HT1080 (cell line): ENCODE measurements around the gene HIVEP3. TPM values are rescaled to one million over a fixed set of nuclear protein-coding genes. Genes with fewer than 3 reads are reported as not detected.

Experiments
- DNase-seq: peaks from one replicate; pipeline ENCODE4 v3.0.0-alpha.2; 2015; ENCODE audit warnings: low read depth
- total RNA-seq: library from RNA; depleted of rRNA; stranded (reverse); fragments of >200 nt; shearing (Covaris generic); gene quantifications from 2 replicates; pipeline ENCODE4 v1.2.3, GENCODE V29; 2014

HIVEP3 gene
- total RNA-seq, 1 experiment from 2014 or later, result 6.2 TPM

- no peak for DNase-seq
These were observed 128.9 kb downstream of the HIVEP3 start for GRCh38 chr1:41789661-41790330.

- no peak for DNase-seq
These were observed 130.3 kb downstream of the HIVEP3 start for GRCh38 chr1:41788427-41788826.

GRCh38 chr1:41784531-41785274 is 134.0 kb downstream of the HIVEP3 start:
- no peak for DNase-seq

DNA sequence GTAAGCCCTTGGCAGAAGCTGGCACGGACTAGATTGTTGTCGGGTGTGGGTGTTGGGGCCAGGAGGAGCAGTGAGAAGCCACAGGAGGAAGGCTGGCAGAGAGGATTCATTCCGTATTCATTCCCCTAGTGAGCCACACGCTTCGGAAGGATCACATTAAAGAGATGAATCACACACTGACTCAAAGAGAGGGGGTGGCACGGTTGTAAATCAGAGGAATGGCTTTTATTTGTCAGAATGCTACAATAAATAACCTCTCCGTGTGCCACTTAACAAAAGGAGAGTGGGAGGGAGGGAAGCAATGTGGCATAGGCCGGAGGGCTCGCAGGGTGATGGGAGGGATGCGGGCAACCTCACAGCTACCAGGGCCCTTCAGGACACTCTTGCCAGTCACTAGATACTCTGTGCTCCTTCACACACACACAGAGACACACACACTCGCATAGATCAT is 135.5 kb downstream of the HIVEP3 start:
- DNase-seq, result peak; percentile 97

GRCh38 chr1:41780916-41781315 is 137.8 kb downstream of the HIVEP3 start:
- DNase-seq, result no peak

- DNase-seq, result no peak
These were observed 138.4 kb downstream of the HIVEP3 start for GRCh38 chr1:41780322-41780721.

GRCh38 chr1:41779360-41779759 is 139.4 kb downstream of the HIVEP3 start:
- no peak for DNase-seq

DNA sequence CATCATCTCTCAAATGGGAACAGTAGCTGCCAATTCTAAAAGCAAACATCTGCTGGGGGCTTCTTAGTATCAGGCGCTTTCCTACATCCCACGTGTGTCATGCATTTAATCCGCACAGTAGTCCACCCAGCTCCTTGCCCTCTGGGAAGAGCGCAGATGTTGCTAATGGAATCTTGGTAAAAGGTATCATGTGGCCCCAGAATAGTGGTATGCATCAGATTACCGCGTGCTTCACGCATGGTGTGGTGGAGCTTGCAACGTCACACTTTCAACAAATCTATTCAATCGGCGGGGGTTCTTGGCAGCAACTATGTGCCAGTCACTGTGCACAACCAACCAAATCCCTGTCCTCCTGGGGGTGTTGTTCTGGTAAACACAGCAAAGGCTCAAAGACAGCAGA is 141.0 kb downstream of the HIVEP3 start:
- no peak for DNase-seq

DNA sequence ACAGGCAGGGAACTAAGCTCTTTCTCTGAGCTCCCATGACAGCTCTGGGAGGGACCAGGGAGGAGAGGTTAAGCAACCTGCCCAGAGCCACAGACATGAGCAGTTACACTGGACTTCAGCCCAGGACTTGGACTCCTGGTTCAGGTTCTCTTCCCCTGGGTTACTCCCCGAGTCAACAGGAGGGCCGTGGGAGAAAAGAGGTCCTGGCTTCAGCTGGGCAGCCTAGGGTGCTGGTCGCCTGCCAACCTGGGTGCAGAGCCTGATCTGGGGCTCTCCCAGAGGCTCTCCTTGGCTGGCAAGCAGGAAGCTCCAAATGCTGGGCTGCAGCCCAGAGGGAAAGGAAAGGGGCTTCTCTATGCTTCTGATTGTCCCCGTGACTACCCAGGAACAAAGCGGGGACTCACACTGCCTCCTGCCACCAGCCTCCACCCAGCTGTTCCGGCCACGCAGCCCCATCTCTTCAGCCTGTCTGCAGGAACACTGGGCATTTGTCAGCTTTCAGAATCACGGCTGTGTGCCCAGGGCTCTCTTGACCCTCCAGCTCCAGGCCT is 141.8 kb downstream of the HIVEP3 start:
- no peak for DNase-seq

DNA sequence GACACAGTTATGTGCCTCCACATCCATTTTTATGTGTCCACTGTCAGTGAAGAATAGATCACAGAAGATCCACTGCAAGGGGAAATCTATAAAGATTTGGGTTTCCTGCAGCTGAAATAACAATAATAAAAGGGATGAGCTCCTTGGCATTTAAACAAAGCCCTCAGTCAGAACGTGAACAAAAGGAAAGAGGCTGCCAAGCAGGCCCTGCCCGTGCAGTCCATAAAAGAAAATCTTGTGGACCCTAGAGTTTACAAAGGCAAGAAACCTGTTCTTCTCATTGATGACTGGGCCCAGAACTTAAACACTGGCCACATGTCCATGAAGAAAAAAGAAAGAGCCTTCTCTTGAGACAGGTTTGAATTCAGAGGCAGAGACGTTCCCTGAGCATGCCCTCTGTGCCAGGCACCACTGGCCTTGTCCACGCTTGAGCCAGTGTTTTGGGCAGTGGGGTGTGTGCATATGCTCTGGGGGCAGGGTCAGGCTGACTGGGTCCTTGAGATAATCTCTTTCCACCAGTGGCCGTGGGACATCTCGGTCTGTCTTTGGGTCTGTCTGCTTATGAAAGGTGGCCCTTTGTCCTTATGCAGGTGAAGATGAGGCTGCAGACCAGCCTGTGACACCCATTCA is 142.7 kb downstream of the HIVEP3 start:
- no peak for DNase-seq

DNA sequence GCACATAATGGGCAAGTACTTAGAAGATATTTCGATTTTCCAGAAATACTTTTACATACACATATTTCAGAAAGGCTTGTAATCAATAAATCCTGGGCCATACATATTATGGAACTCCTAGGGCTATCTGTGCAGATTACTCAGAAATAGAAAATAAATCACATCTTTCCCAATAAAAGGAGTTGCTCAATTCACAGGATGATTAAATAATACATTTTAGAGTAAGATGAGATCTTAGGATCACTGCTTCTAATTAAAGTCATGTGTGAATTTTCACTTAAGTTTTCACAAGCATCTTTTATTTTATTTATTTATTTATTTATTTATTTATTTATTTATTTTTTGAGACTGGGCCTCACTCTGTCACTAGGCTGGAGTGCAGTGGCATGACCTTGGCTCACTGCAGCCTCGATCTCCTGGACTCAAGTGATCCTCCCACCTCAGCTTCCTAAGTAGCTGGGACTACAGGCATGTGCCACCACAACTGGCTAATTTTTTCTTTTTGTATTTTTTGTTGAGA is 144.2 kb downstream of the HIVEP3 start:
- DNase-seq, result no peak

GRCh38 chr1:41773842-41774241 is 144.9 kb downstream of the HIVEP3 start:
- no peak for DNase-seq

DNA sequence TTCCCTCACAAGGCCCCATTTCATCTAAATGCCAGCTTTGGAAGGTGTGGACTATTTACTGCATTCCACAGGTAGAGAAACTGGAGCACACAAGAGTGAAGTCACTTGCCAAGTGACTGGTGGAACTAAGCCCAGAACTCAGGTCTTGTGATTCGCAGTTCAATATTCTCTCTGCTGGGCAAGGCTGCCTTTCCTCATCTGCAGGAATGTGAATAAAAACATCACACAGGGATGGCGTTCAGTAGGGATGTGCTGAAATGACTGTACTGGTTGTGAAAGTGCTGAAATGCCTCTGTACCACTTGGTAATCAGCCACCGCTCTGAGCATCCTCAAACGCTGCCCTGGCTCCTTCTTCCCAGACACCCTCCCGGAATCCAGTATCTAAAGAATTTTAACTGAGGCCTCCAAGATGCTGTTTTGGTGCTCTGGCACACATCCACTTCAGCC is 145.6 kb downstream of the HIVEP3 start:
- DNase-seq, result no peak

GRCh38 chr1:41769068-41769467 is 149.7 kb downstream of the HIVEP3 start:
- DNase-seq, result no peak

DNA sequence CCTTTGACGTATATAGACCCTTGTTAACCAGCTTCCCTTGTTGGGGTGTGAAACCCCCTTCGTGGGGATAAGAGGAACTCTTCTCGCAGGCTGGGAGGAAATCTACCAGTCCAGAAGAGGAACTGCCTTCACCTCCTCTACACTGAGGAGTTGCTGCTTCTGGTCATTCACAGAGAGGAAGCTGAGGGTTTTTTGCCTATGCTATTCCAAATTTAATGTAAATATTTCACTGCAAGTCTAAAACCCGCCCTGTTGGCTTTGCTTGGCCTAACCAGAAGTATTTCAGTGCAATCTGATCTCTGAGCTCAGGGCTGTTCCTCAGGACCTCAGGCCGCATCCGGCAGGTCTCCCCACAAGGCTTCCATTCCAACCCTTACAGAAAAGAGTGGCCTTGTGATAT is 150.1 kb downstream of the HIVEP3 start:
- no peak for DNase-seq

- DNase-seq, result no peak
These were observed 150.9 kb downstream of the HIVEP3 start for GRCh38 chr1:41767534-41768525.

GRCh38 chr1:41766546-41766945 is 152.2 kb downstream of the HIVEP3 start:
- peak; percentile 40 for DNase-seq

GRCh38 chr1:41766041-41766440 is 152.7 kb downstream of the HIVEP3 start:
- no peak for DNase-seq

- no peak for DNase-seq
These were observed 153.6 kb downstream of the HIVEP3 start for GRCh38 chr1:41765152-41765551.

- DNase-seq, result no peak
These were observed 154.1 kb downstream of the HIVEP3 start for GRCh38 chr1:41764656-41765055.

- DNase-seq, result no peak
These were observed 155.9 kb downstream of the HIVEP3 start for GRCh38 chr1:41762777-41763176.
